HG02759 (cell line): ENCODE data around the gene MYO5B.

Experiments
- ATAC-seq: cut with Tn5 transposase; IDR thresholded peaks from one replicate; pipeline ENCODE4 v1.9.1; 2021; ENCODE audit warnings: mild to moderate bottlenecking, moderate library complexity; ENCODE audit not compliant: unreplicated experiment

The MYO5B gene

DNA sequence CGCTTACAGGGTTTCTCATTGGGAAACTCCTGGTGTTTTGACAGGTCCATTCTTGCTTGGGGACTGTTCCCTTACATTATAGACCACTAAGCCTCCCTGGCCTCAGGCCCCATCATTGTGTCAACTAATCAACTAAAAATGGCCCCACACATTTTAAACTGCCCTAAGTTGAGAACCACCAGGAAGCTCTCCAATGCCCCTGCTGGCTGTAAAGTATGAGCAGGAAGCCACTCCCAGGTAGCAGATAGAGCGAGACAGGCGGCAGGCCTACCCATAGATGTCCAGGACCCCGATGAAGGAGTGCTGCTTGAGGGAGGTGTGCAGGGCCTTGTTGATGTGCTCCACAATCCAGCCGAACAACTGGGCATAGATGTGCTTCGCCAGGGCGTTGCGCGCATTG is 220.9 kb downstream of the MYO5B start:
- no peak for ATAC-seq

DNA sequence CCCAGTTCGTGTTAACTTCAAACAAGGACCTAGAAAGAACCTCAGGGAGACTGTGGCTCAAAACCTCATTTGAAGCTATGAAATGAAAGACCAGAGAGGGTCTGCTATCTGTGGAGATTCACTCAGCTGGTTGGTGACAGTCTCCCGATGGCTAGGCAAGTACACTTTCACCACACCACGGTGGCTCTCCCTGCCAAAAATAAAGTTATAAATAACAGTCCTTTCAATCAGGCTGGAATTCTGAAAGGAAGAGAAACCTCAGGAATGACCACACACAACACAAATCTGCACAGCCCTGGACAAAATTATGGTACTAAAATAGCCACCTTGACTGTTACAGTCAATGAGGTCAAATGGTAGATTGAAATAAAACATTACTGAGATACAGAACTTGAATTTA is 221.4 kb downstream of the MYO5B start:
- no peak for ATAC-seq

DNA sequence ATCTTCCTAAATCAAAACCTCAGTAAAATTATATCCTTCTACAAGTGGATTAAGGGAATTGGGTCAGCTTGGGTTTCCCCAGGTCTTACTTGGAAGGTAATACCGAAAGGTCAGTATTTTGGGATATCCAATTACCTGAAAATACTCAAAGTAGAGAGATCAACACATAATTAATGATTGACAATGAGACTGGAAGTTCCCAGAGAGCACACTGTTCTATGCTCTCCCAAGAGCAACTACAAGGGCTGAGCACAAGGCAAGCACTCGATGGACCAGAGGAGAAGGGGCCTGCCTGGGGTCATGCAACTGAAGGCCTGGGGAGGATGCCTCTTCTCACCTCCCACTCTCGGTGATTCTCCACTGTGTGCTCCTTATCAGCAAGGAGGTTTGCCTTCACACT is 222.4 kb downstream of the MYO5B start:
- ATAC-seq = no peak

DNA sequence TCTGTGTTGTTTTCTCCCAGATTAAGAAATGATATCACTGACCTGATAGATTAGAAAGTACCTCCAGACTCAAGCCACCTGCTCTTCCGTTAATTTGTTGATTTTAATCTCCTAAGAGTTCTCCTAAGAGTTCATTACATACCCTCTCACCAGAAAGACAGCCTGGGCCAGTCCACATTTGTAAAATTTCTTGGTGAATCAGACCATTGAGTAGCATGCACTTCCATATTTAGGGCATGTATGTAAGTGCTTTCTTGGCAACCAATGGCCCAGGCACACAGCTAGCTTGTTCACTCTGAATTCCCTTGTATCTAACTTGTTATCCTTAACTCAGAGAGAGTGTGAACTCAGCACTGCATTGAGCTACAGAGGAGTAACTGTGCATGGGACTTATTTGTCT is 223.5 kb downstream of the MYO5B start:
- ATAC-seq = no peak

DNA sequence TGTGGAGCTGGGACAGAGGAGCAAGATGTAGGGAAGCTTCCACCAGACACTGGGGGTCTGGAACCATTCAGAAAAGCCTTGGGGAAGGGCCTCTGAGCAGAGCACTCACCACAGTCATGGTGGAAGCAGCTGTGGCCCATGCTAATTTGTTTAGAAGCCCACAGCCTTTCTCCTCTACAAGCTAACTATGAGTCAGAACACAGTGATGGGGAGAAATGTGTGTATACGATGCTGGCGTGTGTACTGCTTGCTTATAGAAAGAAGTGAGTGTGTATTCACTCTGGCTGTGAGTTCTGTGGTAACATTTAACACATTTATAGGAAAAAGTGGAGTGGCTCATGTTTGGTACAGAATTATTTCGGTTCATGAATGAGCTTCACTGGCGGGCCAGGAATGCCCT is 224.6 kb downstream of the MYO5B start:
- peak; percentile 62 for ATAC-seq

DNA sequence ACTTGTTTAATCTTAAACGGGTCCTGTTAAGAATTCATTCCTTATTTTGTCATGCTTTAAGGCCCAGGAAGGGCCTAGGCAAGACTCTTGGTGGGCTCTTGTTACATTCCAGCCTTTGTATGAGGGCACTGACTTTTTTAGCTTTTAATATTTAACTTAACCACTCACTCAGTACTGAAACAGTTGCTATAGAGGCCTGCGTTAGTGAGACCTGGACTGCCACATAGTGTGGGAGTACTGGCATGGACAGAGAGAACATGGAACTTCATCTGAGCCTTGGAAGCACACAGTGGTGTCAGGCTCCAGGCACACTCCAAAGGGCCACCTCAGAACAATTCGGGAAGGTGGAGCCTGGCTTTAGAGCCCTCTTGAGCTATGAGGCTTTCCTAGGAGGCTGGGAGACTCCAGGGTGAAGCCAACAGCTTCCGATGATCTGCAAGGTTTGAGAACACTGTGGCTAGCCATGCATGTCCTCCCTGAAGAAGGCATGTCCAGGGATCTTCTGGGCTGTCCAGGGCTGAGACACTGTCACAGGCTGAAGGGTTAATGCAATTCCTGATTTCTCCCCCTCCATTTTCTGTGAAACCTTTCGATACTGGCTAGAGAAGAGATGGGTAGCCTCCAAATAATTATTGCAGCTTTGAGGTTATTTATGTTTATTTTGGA is 226.2 kb downstream of the MYO5B start:
- ATAC-seq = no peak

DNA sequence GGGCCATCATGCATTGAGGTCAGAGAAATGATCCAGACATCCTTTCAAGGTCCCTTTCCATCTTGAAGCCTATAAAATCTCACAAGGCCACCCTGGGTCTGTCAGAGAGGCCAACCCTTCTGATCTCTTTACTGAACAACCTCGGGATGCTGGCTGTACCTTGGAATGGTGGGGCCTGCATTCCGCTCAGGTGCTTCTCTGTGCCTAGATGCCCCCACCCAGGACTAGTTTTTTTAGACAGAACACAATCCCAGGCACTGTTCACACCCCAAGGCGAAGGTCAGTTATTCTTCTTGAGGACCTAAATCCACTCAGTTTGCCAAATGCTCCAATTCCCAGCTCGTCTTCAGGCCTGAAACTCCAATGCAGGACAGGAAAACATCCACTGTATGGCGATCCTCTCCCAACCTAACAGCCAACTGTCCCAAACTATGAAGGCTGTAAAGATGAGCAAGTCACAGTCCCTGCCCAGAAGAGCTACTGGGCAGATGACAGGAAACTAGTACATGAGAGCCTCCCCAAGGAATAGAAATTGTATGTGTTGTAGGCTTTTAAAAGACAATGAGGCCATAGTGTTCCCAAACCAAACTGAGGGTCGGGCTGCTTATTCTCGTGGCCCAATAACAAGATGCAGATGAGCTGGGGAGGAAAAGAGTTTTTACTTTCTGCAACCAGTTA is 227.2 kb downstream of the MYO5B start:
- no peak for ATAC-seq

DNA sequence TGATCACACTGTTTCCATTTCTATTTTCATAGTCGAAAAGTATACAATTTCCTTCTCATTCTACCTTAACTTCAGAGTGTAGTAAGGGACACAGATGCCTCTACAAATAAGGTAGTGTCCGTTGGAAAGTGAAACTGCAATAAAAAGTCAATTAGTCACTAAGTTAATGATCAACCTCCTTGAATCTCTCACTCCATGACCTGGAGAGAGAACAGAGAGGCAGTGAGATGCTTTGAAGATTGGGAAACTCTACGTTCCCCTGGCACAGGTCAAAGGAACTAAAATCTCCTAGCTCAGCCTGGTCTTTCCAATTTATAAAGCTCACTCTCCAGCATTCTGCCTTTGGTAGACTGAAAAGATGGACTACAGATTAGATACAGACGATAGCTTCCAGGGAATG is 227.8 kb downstream of the MYO5B start:
- peak; percentile 82 for ATAC-seq

DNA sequence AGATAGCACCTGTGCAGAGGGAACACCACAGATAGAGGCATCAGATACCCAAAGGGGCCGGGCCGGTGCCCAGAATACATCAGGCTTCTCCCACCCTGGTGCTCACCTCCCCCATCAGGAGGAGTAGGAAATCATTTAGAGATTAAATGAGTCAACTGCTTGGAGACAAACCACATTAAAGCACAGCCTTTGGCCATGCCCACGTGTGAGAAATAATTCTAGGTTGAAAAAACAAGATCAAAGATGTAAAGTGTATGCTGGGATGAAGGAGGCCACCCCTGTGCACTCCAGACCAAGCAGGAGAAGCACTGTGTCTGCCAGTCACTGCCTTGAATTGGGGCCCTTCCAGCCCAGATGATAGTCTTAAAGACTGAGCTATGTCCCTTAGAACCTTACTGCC is 228.9 kb downstream of the MYO5B start:
- ATAC-seq = no peak

DNA sequence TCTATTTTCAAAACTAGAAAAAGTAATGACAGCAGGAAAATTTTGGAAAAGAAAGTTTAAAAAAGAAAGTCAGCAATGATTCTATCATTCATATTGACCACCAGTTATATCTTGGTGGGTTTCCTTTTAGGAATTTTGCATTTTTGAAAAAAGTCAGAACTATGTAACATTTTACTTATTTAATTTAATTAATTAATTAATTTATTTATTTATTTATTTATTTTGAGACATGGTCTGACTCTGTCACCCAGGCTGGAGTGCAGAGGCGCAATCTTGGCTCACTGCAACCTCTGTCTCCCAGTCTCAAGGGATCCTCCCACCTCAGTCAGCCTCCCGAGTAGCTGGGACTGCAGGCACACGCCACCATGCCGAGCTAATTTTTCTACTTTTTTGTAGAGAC is 231.7 kb downstream of the MYO5B start:
- no peak for ATAC-seq

DNA sequence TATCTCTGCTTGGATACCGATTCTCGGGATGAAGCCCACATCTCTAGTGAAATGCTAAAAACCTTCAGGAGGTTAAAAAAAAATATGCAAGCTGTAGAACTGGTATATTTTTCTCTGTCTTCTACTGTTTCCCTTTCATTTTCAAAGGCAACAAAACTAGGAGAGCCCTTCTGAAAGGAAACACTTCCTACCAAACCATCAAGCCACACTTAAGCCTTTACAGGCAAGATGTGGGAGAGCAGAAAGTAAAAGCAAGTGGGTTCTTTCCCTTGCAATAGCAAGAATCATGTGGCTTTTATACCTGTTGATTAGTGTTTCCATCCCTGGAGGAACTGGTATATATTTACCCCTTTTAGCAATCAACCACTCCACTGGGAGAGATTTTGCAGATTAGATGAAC is 233.7 kb downstream of the MYO5B start:
- no peak for ATAC-seq

DNA sequence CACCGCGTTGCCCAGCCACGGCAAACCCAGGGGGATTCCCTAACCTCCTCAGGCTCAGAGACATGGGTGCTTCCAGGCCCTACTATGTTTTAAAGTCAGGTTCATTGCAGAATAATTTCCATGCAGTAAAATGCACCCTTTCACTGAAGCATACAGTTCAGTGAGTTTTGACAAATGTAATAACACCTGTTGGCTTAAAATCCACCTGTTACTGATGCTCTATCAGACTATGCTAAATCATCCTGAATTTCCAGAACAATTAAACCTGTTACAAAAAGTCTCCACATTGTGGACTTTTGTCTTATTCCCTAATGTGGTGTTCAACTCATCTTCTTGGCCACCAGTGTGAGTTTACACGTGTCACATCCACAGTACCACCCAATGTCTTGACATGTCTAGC is 234.6 kb downstream of the MYO5B start:
- ATAC-seq = no peak

DNA sequence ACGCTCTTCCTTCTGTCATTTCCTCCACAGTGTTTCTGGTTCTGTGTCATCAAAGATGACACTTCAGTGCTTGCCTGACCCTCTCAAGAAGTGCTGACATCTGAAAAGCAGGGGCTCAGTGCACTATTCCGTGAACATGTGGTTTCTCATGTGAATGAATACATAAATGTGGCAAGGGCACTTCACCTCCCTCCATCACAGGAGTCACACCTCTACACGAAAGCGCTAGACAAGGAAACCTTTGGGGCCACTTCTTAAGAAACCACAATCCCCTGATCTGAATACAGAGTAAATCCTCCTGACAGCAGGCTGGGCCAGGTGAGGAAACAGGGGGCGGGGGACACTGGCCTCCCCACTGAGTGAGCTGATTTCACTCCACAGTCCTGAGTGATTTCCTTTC is 235.8 kb downstream of the MYO5B start:
- ATAC-seq = peak; percentile 87

DNA sequence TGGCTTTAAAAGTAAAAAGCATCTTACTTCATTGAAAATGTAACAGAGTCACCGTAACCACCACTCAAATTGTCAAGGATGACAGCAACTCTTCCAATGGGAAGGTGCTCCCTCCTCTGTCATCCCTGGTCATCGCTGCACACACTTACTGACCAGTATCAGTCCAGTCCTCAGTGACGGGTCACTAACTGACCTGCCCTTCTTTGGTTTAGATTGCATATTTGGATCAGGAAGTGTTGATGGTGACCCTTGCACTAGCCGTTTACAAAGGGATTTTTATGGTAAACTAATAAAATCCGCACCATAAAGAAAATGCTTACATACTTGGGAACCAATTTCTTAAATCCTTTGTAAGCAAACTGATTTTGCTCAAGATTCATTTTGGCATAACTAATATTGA is 239.7 kb downstream of the MYO5B start:
- no peak for ATAC-seq

DNA sequence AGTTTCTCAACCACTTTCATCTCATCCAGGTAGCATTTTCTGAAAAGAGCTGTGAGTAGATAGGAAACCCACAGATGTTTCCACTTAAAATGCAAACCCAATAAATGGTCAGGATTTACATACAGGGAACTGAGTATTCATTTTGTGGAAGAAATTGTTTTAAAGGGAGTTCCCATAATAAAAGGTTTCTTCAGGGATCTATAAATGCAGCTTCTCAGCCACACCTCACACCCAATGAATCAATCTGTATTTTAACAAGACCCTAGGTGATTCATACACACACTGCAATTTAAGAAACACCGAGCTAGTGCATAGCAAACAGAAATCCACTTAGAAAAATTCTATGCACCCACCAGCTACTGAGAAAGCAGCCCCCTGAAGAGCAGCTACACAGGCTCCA is 241.6 kb downstream of the MYO5B start:
- no peak for ATAC-seq

DNA sequence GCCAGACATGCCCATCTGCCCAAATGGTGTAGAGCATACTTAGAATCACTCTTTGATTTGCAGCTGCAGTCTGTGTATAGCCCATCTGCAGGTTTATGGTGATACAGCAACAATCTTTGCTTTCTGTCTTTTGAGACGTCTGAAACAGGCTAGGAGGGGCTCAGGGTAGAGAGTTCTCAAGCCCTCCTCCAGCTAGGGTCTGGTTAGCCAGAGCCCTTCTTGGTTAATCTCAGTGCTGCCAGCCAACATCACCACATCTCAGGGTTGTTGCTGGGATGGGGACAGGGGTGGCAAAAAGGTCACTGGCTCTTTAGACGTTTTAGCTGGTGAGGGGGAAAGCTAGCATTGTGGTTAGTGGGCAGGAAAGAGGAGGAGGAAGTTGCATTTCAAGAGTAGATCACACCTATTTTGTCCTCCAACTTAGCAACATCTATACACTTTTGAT is 245.0 kb downstream of the MYO5B start:
- no peak for ATAC-seq

DNA sequence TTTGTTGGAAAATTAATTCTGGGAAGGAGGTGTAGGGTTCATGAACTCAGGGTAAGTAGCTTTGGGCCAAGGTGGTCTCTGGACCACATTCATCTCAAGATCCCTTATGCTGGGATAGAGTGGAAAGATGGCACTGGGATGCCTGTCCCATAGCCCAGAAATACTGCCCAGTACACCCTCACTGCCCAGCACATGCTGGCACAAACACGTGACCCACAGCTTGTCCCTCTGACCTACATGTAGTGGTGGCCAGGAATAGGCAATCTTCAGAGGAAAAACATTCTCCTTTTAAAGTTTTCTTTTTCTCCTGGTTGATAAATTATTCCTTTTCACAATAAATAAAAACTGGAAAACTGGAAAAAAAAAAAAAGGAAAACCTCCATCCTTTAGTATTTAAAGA is 246.0 kb downstream of the MYO5B start:
- ATAC-seq = no peak

DNA sequence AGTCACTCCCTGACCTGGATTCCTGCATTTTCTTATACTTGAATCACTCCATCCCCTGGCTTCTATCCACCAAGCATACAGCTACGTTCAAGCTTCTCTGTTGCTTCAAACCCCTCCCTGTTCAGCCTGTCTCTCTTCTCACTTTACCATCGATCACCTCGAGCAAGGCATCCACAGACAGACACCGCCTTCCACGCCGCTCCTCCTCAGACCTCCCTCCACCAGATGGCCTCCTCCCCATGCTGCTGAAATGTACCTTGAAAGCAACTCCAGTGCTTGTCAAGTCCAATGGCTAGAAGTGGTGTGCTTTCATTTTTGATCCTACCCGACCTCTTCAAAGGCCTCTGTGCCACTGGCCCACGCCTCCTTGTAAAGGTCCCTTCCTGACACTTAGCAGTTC is 250.3 kb downstream of the MYO5B start:
- ATAC-seq = no peak

DNA sequence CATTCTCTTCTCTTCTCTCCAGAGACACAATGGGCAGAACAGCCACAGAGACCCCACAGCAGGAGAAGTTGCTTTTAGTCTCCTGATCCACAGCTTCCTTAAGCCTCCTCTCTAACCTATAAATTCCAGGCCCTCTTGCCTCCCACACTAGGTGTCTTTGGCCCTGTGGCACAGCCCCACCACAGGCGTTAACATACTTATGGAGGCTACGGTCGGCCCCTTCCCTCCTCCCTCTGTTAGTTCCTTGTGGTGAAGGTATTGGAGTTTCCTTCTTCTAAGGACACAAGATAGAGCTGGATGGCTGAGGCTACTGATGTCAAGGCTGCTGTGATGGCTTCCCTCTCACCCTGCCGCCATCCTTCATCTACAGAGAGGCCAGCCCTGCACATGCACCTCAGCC is 258.1 kb downstream of the MYO5B start:
- no peak for ATAC-seq

DNA sequence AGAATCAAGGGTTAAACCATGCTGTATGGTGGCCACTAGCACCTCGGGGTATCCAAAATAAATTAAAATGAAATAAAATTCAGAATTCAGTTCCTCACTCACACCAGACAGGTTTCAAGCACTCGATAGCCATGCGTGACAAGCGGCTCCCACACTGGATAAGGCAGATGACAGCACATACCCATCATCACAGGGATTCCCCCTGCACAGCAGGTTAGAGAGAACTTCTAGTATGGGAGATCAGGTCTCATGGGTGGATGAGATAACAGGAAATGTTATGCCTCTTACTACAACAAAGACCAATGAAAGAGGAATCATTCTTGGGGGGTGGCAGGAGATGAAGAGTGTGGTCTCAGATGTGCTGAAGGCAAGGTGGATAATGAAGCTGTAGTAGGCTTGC is 259.7 kb downstream of the MYO5B start:
- peak; percentile 41 for ATAC-seq

DNA sequence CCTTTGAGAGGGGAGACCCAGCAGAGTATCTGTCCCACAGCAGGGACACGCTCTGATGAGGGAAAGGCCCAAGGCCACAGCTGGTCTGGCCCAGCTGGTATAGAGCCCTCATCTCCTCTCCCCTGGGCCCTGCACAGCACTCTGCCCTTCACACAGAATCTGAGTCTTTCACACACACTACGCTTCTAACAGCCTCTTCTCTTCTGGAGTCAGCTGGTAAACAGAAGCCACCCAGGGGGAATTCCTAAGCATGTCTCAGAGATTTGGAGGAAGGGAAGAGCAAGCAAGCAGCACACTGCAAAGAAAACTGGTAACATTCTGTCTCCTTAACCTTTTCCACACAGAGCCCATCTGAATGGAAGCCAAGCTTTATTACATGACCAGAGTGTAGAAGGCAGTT is 260.5 kb downstream of the MYO5B start:
- ATAC-seq = peak; percentile 81

DNA sequence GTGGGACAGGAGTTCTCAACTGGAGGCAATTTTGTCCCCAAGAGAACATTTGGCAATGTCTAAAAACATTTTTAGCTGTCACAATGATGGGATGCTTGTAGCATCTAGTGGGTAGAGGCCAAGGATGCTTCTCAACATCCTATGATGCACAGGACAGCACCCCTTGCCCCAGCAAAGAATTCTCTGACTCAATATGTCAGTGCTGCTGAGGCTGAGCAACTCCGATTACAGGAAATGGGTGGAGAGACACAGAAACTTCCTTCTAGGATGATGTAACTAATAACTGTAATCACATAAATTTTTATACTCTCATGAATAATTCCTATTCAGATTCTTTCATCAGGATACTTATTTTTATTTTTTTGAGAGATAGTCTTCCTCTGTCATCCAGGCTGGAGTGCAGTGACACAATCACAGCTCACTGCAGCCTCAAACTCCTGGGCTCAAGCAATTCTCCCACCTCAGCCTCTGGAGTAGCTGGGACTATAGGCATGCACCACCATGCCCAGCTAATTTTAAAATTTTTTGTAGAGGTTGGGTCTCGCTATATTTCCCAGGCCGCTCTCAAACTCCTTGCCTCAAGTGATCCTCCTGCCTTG is 261.3 kb downstream of the MYO5B start:
- ATAC-seq = no peak
